ENCODE measurements around the gene TREML2.

GRCh38 chr6:41201764-41202173 is 820 bp upstream of the TREML2 start:
- TF ChIP-seq FOXM1 (IDR thresholded peaks at IDR 0.05; ENCODE audit: borderline replicate concordance) (no peak), ELF4 (IDR thresholded peaks at IDR 0.05) (no peak), FOXA1 (IDR thresholded peaks at IDR 0.05) (no peak), BHLHE40 (IDR thresholded peaks at IDR 0.05; ENCODE audit: borderline replicate concordance) (no peak), TARDBP (IDR thresholded peaks at IDR 0.05) (no peak), SUZ12 (IDR thresholded peaks at IDR 0.05) (no peak), SP1 (IDR thresholded peaks at IDR 0.05) (no peak)
